ENCODE data around the gene ANKRD44. TPM values are rescaled to one million over a fixed set of nuclear protein-coding genes. Genes with fewer than 3 reads are reported as not detected.
"Not testable (repeated sequence)": the region's sequence is repeated elsewhere in the genome, so short reads cannot be mapped to it uniquely, and the experiment has no call there.

ANKRD44 gene
- total and polyA plus RNA-seq, 8 donors = 23.2 to 52.6 (median 29.8) TPM

DNA sequence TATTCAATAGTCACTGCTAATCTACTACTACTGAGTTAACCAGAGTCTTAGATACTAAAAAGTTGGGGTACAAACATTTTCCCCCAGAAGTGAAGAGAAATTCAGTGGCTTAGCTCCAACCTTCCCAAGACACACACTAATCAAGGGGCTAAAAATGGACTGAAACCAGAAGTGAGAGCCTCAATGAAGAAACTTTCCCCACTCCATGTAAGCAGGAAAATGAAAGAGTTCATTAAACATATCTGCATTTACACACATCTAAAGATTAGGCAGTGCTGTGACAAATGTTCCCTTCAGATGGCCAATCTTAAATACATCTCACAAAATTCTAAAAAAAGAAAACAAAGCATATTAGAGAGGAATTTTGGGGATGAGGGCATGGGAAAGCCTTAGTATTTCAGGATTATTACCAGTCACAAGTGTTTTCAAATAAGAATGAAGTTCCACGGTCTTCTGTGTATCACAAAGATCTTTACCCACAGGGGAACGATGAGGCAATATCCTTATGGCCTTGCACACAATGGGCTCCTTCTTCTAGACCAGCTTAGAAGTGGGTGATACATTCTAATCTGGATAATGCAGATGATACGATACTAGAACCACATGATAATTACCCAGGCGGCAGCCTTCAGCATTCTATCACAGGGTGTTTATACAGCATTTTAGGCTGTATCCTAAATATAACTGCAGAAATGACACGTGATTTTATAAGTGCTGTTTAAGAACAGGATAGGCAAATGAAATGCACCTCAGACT, 17.1 kb downstream of the ANKRD44 start:
- TF ChIP-seq, protein P1, sequence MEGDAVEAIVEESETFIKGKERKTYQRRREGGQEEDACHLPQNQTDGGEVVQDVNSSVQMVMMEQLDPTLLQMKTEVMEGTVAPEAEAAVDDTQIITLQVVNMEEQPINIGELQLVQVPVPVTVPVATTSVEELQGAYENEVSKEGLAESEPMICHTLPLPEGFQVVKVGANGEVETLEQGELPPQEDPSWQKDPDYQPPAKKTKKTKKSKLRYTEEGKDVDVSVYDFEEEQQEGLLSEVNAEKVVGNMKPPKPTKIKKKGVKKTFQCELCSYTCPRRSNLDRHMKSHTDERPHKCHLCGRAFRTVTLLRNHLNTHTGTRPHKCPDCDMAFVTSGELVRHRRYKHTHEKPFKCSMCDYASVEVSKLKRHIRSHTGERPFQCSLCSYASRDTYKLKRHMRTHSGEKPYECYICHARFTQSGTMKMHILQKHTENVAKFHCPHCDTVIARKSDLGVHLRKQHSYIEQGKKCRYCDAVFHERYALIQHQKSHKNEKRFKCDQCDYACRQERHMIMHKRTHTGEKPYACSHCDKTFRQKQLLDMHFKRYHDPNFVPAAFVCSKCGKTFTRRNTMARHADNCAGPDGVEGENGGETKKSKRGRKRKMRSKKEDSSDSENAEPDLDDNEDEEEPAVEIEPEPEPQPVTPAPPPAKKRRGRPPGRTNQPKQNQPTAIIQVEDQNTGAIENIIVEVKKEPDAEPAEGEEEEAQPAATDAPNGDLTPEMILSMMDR (IDR thresholded peaks at IDR 0.05) = no peak
- peak overlapping the region; percentile 23 to 67 for H3K27ac ChIP-seq
- H3K4me3 ChIP-seq = no peak overlapping the region
- peak; percentile 48 for ATAC-seq
- DNase-seq = no peak
- H3K4me1 ChIP-seq = peaks cover 14 to 59% of the 10 kb centered on the region in 2 donors
- no peaks in the 10 kb centered on the region for H3K27me3 ChIP-seq
- no peaks in the 10 kb centered on the region for H3K36me3 ChIP-seq
- H3K9me3 ChIP-seq = no peaks in the 10 kb centered on the region
- intact Hi-C loops (cut with DNase I) = no loop called here

DNA sequence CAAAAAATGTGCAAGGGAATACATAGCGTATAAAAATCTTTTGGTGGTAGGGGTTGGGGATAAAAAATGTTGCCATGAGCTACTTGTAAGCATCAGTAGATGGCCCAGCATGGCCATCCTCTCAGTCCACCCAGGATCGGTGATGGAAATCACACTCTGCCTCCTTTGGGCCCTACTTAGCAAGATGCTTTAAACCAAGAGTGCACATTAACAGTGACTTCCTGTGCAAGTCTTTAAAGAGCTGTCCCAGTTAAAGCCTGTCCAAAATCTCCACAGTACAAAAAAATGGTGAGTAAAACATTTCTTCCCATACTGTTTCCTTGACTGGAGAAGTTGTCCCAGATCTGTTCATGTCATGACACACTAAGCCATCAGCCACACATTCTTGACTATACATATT, 18.0 kb downstream of the ANKRD44 start:
- DNase-seq = no peak
- H3K4me3 ChIP-seq = no peak overlapping the region
- no peaks in the 10 kb centered on the region for H3K36me3 ChIP-seq
- no peaks in the 10 kb centered on the region for H3K9me3 ChIP-seq
- no peak for ATAC-seq
- peaks cover 14 to 56% of the 10 kb centered on the region in 2 donors for H3K4me1 ChIP-seq
- TF ChIP-seq, protein P1 (IDR thresholded peaks at IDR 0.05) = no peak
- H3K27me3 ChIP-seq = no peaks in the 10 kb centered on the region
- H3K27ac ChIP-seq = peak overlapping the region; percentile 23 to 67
- intact Hi-C loops (cut with DNase I) = no loop called here

DNA sequence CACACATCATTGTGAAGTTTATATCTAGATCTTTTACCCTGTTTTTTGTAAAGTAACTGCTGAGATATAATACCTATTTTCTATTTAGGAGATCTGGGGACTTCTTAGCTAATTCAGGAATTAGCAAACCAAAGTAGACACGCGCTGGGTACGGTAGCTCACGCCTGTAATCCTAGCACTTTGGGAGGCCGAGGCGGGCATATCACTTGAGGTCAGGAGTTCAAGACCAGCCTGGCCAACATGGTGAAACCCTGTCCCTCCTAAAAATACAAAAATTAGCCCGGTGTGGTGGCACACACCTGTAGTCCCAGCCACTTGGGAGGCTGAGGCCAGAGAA, 23.0 kb downstream of the ANKRD44 start:
- H3K36me3 ChIP-seq; H3K4me3 ChIP-seq; ATAC-seq; intact Hi-C loops (cut with DNase I); H3K27me3 ChIP-seq; DNase-seq; H3K9me3 ChIP-seq: not testable (repeated sequence)
- H3K27ac ChIP-seq = peak overlapping the region; percentile 74 to 79
- peaks cover 7 to 33% of the 10 kb centered on the region in 2 donors for H3K4me1 ChIP-seq

DNA sequence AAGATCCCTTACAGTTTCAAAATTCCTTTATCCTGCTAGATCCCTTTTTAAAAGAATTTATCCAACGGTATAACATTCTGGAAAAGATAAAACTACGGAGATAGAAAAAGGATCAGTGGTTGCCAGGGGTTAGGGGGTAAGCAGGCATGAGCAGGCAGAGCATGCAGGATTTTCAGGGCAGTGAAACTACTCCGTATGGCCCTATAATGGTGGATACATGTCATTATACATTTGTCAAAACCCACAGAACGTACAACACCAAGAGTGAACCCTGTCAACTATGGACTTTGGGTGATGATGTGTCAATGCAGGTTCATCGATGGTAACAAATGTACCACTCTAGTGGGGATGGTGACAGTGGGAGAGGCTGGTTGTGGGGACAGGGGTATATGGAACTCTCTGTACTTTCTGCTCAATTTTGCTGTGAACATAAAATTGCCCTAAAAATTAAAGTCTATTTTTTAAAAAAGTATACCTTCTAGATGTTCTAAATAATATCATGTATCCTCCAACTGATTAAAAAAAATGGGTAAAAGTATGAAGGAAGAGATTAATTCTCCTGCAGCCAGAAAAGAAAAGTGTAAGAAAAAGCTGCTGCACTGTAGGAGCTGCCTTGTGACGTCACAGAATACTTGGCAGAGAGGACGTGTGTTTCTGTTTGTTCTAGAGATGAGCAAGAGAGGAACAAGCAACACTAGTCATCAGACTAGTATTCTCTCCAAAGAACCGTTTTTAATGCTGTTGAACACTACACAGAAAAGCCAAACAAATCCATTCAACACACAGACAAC, 23.6 kb downstream of the ANKRD44 start:
- H3K27me3 ChIP-seq = no peaks in the 10 kb centered on the region
- intact Hi-C loops (cut with DNase I) = no loop called here
- H3K27ac ChIP-seq = peak overlapping the region; percentile 74 to 79
- peak in 2 of 4 donors; percentile 62 to 67 for DNase-seq
- H3K9me3 ChIP-seq = no peaks in the 10 kb centered on the region
- TF ChIP-seq, protein P1 (IDR thresholded peaks at IDR 0.05) = no peak
- no peaks in the 10 kb centered on the region for H3K36me3 ChIP-seq
- peak; percentile 96 for ATAC-seq
- H3K4me1 ChIP-seq = peaks cover 7 to 31% of the 10 kb centered on the region in 2 donors
- no peak overlapping the region for H3K4me3 ChIP-seq

DNA sequence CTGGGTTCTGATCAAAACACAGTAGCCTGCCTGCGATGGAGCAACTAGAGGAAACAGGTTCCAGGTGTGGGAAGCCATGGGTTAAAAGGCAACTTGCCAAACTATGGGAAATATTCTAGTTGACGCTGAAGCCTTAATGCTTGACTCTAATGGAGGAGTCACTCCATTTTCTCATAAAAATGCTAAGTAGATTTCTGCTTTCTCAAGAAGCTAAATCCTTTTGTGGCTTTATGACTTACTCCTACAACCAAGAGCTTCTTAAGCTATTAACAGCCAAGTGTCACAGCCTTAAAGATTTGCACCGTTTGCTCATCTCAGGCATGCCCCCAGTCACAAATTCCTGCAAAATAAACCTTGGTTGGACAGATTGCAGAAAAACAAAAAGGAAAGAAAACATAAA, 25.2 kb downstream of the ANKRD44 start:
- intact Hi-C loops (cut with DNase I) = no loop called here
- H3K36me3 ChIP-seq = no peaks in the 10 kb centered on the region
- no peak for ATAC-seq
- DNase-seq = no peak
- H3K9me3 ChIP-seq = no peaks in the 10 kb centered on the region
- H3K27ac ChIP-seq = no peak overlapping the region
- H3K4me3 ChIP-seq = no peak overlapping the region
- TF ChIP-seq, protein P1 (IDR thresholded peaks at IDR 0.05) = no peak
- H3K27me3 ChIP-seq = no peaks in the 10 kb centered on the region
- peaks cover 7 to 46% of the 10 kb centered on the region in 2 donors for H3K4me1 ChIP-seq

Measured in left lung (tissue), 10 donors.